K562 (cell line): ENCODE results near the gene CCDC200. TPM values are rescaled to one million over a fixed set of nuclear protein-coding genes. Genes with fewer than 3 reads are reported as not detected.

Source experiments
- CBFA2T2 ChIP-seq: fragments of 450-650 bp; conservative IDR thresholded peaks from 2 replicates; pipeline ENCODE4 v1.6.1; 2017; ENCODE audit warnings: mild to moderate bottlenecking
- CBX1 ChIP-seq: sonication (generic); IDR thresholded peaks from 2 replicates; pipeline ENCODE4 v1.6.1; 2016; ENCODE audit warnings: antibody characterized with exemption, low read depth, mild to moderate bottlenecking
- HDAC8 ChIP-seq: fragments of 450-650 bp; IDR thresholded peaks from 2 replicates; pipeline ENCODE4 v1.6.1; 2016; ENCODE audit warnings: mild to moderate bottlenecking, missing genetic modification characterization, moderate library complexity, missing compliant biosample characterization
- HIVEP1 ChIP-seq: fragments of 250-450 bp; sonication (Bioruptor Pico); IDR thresholded peaks from 2 replicates; pipeline ENCODE4 v1.4.0; 2020; ENCODE audit warnings: mild to moderate bottlenecking
- HNRNPLL ChIP-seq: fragments of 200-400 bp; formaldehyde crosslinking; IDR thresholded peaks from 2 replicates; pipeline ENCODE4 v1.6.1; 2017; ENCODE audit warnings: low read length, low read depth, mild to moderate bottlenecking; ENCODE audit not compliant: poor library complexity, severe bottlenecking
- MXI1 ChIP-seq: IDR thresholded peaks from 2 replicates; pipeline ENCODE4 v1.6.1; 2011; ENCODE audit warnings: low read depth, mild to moderate bottlenecking, improper control_type of control experiment, low read length
- NBN ChIP-seq: fragments of 450-650 bp; IDR thresholded peaks from 2 replicates; pipeline ENCODE4 v1.6.1; 2016; ENCODE audit warnings: low read depth, mild to moderate bottlenecking
- PTTG1 ChIP-seq: fragments of 450-650 bp; IDR thresholded peaks from 2 replicates; pipeline ENCODE4 v1.6.1; 2016; ENCODE audit warnings: low read depth, mild to moderate bottlenecking, missing genetic modification characterization, missing compliant biosample characterization
- PYGO2 ChIP-seq: fragments of 450-650 bp; IDR thresholded peaks from 2 replicates; pipeline ENCODE4 v1.6.1; 2016; ENCODE audit warnings: mild to moderate bottlenecking, missing genetic modification characterization, moderate library complexity, missing compliant biosample characterization
- SNRNP70 ChIP-seq: fragments of 200-400 bp; formaldehyde crosslinking; optimal IDR thresholded peaks from 2 replicates; pipeline ENCODE3; 2017; ENCODE audit warnings: low read depth, low read length
- SRSF3 ChIP-seq: fragments of 200-400 bp; formaldehyde crosslinking; IDR thresholded peaks from 2 replicates; pipeline ENCODE4 v1.6.1; 2016; ENCODE audit warnings: mild to moderate bottlenecking, low read length, moderate library complexity; ENCODE audit not compliant: insufficient read depth
- ZNF175 ChIP-seq: fragments of 200-800 bp; sonication (Bioruptor generic); IDR thresholded peaks from 2 replicates; pipeline ENCODE4 v1.6.1; 2016; ENCODE audit warnings: low read depth, mild to moderate bottlenecking, missing genetic modification characterization, missing compliant biosample characterization
- polyA plus RNA-seq, 8 experiments: library from polyadenylated mRNA; depleted of rRNA in 4 of 8; stranded (reverse) in 5 of 8; unstranded in 3 of 8; fragments of >200 nt; fragmentation: Nextera tagmentation in 2 of 8; fragmentation: Illumina TruSeq in 1 of 8; extraction: Ambion mirVana in 2 of 8; extraction: Trizol in 1 of 8; gene quantifications; 2 replicates each; pipeline versions ENCODE4 v1.2.1 to v1.2.3, GENCODE V29; 2011 to 2014; ENCODE audit warnings: inconsistent platforms in 1 of 8, missing spikeins in 1 of 8
- total RNA-seq, 7 experiments: library from RNA; depleted of rRNA in 6 of 7; stranded (reverse); fragments of >200 nt in 6 of 7; fragmentation: Illumina TruSeq in 2 of 7; extraction: Trizol in 2 of 7; gene quantifications; 2 replicates each; pipeline versions ENCODE4 v1.2.1 to v1.2.3, GENCODE V29; 2011 to 2021; ENCODE audit warnings: low replicate concordance in 1 of 7
- TF ChIP-seq, protein P1 (sequence below): fragments of 250-450 bp; sonication (Bioruptor Pico); IDR thresholded peaks from 2 replicates; pipeline ENCODE4 v1.4.0; 2020; ENCODE audit warnings: mild to moderate bottlenecking, moderate library complexity
- TF ChIP-seq, protein P2 (sequence below): sonication (generic); formaldehyde crosslinking; IDR thresholded peaks from 2 replicates; pipeline ENCODE4 v1.8.0; 2022; ENCODE audit warnings: mild to moderate bottlenecking, missing genetic modification reagents
- TF ChIP-seq, protein P3 (sequence below): sonication (generic); formaldehyde crosslinking; IDR thresholded peaks from 2 replicates; pipeline ENCODE4 v1.8.1; 2023; ENCODE audit warnings: mild to moderate bottlenecking, missing genetic modification reagents, moderate library complexity
- TF ChIP-seq, protein P4 (sequence below): IDR thresholded peaks from 2 replicates; pipeline ENCODE4 v1.6.1; 2011; ENCODE audit warnings: borderline replicate concordance, low read depth, mild to moderate bottlenecking, moderate library complexity, low read length; ENCODE audit not compliant: insufficient read depth, poor library complexity, severe bottlenecking
- TF ChIP-seq, protein P5 (sequence below): fragments of 450-650 bp; IDR thresholded peaks from 2 replicates; pipeline ENCODE4 v1.6.1; 2016; ENCODE audit warnings: mild to moderate bottlenecking

Gene CCDC200
- total and polyA plus RNA-seq, 9 of the 15 experiments (the other 6 are each of a cell fraction or from before 2014, with no cell fraction given) = 0.14 TPM; not detected in 8

DNA sequence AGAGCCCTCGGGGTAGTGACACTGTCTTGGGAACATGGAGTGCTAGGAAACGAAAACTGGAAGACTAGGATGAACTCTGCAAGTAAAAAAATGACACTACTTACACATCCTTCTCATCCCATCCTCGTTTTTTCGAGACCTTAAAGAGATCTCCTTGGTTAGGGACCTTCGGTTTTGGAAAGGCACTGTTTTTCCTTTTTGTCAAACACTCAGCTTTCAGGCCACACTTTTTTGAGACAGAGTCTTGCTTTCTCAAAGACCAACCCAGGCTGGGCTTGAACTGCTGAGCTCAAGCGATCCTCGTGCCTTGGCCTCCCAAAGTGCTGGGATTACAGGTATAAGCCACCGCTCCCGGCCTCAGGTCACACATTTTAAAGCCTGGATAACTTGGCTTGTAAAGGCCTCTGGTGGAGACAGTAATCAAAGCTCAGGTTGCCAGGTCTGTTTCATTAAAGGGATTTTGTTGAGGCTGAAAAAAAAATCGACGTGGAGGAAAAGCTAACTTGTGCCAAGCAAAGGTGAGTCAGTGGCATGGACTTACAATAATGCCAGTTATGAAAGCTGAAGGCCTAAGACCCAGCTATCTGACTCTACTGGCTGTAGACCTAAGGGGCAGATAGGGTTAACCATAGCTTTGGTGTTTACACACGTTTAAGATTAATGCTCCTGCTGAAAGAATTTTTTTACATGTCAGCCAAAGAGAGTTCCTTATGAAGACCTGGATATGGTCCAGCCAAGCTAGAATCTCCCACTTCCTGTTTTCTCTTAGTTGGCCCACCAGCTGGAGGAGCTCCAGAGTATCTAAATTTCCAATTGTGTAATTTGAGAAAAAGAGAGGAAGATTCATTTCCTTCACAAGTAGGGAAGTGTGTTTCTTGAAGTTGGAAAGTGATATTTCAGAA, 56.6 kb downstream of the CCDC200 start (continued):
- TF ChIP-seq, protein P1, sequence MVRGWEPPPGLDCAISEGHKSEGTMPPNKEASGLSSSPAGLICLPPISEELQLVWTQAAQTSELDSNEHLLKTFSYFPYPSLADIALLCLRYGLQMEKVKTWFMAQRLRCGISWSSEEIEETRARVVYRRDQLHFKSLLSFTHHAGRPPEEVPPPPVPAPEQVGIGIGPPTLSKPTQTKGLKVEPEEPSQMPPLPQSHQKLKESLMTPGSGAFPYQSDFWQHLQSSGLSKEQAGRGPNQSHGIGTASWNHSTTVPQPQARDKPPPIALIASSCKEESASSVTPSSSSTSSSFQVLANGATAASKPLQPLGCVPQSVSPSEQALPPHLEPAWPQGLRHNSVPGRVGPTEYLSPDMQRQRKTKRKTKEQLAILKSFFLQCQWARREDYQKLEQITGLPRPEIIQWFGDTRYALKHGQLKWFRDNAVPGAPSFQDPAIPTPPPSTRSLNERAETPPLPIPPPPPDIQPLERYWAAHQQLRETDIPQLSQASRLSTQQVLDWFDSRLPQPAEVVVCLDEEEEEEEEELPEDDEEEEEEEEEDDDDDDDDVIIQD (CRISPR knock-in tag) = no peak
- TF ChIP-seq CBFA2T2 = no peak
- TF ChIP-seq PYGO2 = no peak
- no peak for TF ChIP-seq HIVEP1 (CRISPR knock-in tag)
- TF ChIP-seq HNRNPLL = no peak
- TF ChIP-seq HDAC8 (tag) = no peak
- no peak for TF ChIP-seq SNRNP70
- TF ChIP-seq, protein P2, sequence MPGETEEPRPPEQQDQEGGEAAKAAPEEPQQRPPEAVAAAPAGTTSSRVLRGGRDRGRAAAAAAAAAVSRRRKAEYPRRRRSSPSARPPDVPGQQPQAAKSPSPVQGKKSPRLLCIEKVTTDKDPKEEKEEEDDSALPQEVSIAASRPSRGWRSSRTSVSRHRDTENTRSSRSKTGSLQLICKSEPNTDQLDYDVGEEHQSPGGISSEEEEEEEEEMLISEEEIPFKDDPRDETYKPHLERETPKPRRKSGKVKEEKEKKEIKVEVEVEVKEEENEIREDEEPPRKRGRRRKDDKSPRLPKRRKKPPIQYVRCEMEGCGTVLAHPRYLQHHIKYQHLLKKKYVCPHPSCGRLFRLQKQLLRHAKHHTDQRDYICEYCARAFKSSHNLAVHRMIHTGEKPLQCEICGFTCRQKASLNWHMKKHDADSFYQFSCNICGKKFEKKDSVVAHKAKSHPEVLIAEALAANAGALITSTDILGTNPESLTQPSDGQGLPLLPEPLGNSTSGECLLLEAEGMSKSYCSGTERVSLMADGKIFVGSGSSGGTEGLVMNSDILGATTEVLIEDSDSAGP (CRISPR knock-in tag) = no peak
- TF ChIP-seq, protein P3, sequence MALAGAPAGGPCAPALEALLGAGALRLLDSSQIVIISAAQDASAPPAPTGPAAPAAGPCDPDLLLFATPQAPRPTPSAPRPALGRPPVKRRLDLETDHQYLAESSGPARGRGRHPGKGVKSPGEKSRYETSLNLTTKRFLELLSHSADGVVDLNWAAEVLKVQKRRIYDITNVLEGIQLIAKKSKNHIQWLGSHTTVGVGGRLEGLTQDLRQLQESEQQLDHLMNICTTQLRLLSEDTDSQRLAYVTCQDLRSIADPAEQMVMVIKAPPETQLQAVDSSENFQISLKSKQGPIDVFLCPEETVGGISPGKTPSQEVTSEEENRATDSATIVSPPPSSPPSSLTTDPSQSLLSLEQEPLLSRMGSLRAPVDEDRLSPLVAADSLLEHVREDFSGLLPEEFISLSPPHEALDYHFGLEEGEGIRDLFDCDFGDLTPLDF = no peak
- TF ChIP-seq SRSF3 = no peak
- TF ChIP-seq, protein P4, sequence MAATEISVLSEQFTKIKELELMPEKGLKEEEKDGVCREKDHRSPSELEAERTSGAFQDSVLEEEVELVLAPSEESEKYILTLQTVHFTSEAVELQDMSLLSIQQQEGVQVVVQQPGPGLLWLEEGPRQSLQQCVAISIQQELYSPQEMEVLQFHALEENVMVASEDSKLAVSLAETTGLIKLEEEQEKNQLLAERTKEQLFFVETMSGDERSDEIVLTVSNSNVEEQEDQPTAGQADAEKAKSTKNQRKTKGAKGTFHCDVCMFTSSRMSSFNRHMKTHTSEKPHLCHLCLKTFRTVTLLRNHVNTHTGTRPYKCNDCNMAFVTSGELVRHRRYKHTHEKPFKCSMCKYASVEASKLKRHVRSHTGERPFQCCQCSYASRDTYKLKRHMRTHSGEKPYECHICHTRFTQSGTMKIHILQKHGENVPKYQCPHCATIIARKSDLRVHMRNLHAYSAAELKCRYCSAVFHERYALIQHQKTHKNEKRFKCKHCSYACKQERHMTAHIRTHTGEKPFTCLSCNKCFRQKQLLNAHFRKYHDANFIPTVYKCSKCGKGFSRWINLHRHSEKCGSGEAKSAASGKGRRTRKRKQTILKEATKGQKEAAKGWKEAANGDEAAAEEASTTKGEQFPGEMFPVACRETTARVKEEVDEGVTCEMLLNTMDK = no peak
- TF ChIP-seq NBN = no peak; the same call in 1 of the 2 replicates
- TF ChIP-seq, protein P5, sequence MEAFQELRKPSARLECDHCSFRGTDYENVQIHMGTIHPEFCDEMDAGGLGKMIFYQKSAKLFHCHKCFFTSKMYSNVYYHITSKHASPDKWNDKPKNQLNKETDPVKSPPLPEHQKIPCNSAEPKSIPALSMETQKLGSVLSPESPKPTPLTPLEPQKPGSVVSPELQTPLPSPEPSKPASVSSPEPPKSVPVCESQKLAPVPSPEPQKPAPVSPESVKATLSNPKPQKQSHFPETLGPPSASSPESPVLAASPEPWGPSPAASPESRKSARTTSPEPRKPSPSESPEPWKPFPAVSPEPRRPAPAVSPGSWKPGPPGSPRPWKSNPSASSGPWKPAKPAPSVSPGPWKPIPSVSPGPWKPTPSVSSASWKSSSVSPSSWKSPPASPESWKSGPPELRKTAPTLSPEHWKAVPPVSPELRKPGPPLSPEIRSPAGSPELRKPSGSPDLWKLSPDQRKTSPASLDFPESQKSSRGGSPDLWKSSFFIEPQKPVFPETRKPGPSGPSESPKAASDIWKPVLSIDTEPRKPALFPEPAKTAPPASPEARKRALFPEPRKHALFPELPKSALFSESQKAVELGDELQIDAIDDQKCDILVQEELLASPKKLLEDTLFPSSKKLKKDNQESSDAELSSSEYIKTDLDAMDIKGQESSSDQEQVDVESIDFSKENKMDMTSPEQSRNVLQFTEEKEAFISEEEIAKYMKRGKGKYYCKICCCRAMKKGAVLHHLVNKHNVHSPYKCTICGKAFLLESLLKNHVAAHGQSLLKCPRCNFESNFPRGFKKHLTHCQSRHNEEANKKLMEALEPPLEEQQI = no peak
- TF ChIP-seq MXI1 = no peak
- TF ChIP-seq CBX1 = no peak
- no peak for TF ChIP-seq ZNF175
- TF ChIP-seq PTTG1 (tag) = no peak
